Karpas-422 (cell line): Measurements from ENCODE around the gene TBC1D10A. TPM values are rescaled to one million over a fixed set of nuclear protein-coding genes. Genes with fewer than 3 reads are reported as not detected.

ENCODE experiments used
- DNase-seq: peaks from one replicate; pipeline ENCODE4 v3.0.0-alpha.2; 2015
- H2AFZ ChIP-seq: fragments of 200-600 bp; sonication (generic); 2 replicates; pipeline ENCODE4 v1.6.1; 2014; ENCODE audit warnings: antibody characterized with exemption, low read length, mixed read lengths
- H3K27ac ChIP-seq: fragments of 200-600 bp; sonication (generic); 2 replicates; pipeline ENCODE4 v1.5.1; 2014; ENCODE audit warnings: mild to moderate bottlenecking, low read length, moderate library complexity
- H3K27me3 ChIP-seq: fragments of 200-600 bp; sonication (generic); 2 replicates; pipeline ENCODE4 v1.6.1; 2014; ENCODE audit warnings: low read length, mixed read lengths
- H3K36me3 ChIP-seq: fragments of 200-600 bp; sonication (generic); 2 replicates; pipeline ENCODE4 v1.6.1; 2014; ENCODE audit warnings: low read length, mixed read lengths; ENCODE audit not compliant: insufficient read depth
- H3K4me1 ChIP-seq: fragments of 200-600 bp; sonication (generic); 2 replicates; pipeline ENCODE4 v1.6.1; 2014; ENCODE audit warnings: mild to moderate bottlenecking, low read length, mixed read lengths
- H3K4me2 ChIP-seq: fragments of 200-600 bp; sonication (generic); 2 replicates; pipeline ENCODE4 v1.6.1; 2014; ENCODE audit warnings: low read length, low read depth, mild to moderate bottlenecking; ENCODE audit not compliant: poor library complexity, severe bottlenecking
- H3K4me3 ChIP-seq: fragments of 200-600 bp; sonication (generic); 2 replicates; pipeline ENCODE4 v1.5.1; 2014; ENCODE audit warnings: mild to moderate bottlenecking, antibody characterized with exemption, low read length, mixed read lengths
- H3K79me2 ChIP-seq: fragments of 200-600 bp; sonication (generic); 2 replicates; pipeline ENCODE4 v1.6.1; 2014; ENCODE audit warnings: mild to moderate bottlenecking, low read length, mixed read lengths
- H3K9ac ChIP-seq: fragments of 200-600 bp; sonication (generic); 2 replicates; pipeline ENCODE4 v1.6.0; 2014; ENCODE audit warnings: low read length
- H3K9me2 ChIP-seq: fragments of 200-600 bp; sonication (generic), shearing (Covaris generic); replicated peaks from 2 replicates; pipeline ENCODE4 v1.6.0; 2014; ENCODE audit warnings: mild to moderate bottlenecking, low read length, moderate library complexity; ENCODE audit not compliant: insufficient read depth
- H3K9me3 ChIP-seq: fragments of 300-700, 200-600 bp; sonication (generic); 2 replicates; pipeline ENCODE4 v1.6.1; 2014; ENCODE audit warnings: low read length, mixed read lengths
- H4K20me1 ChIP-seq: fragments of 200-600 bp; sonication (generic); 2 replicates; pipeline ENCODE4 v1.6.1; 2014; ENCODE audit warnings: mild to moderate bottlenecking, antibody characterized with exemption, low read length, low read depth; ENCODE audit not compliant: insufficient read depth
- total RNA-seq: library from RNA; depleted of rRNA; stranded (reverse); fragments of >200 nt; shearing (Covaris generic); gene quantifications from 2 replicates; pipeline ENCODE4 v1.2.3, GENCODE V29; 2014; ENCODE audit warnings: low replicate concordance

The TBC1D10A gene
- total RNA-seq, 1 experiment from 2014 or later, result 7.6 TPM

DNA sequence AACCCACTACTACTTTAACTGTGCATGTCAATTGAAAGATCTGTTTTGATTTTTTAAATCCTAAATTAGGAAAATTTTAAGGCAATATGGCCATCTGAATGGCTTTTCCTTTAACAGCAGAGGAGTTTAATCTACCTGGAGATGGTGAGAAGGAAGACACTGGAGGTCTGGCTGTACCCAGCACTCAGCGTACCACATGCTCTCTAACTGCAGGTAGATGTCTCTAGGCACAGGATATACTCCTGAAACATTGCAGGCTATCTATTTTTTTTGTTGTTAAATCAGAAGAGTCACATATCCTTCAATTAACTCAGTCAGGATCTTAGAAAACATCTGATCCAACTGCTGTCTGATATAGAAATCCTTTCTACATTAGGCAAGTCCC is 20.1 kb downstream of the TBC1D10A start:
- Histone ChIP-seq H3K27me3 (no peaks in the 10 kb centered on the region), H3K9ac (no peak overlapping the region), H3K27ac (peak overlapping the region; percentile 38), H3K4me3 (no peak overlapping the region), H4K20me1 (peaks cover 12% of the 10 kb centered on the region; the same call in 1 of the 2 replicates), H3K9me2 (no peaks in the 10 kb centered on the region), H3K9me3 (no peaks in the 10 kb centered on the region), H3K4me1 (peaks cover 90% of the 10 kb centered on the region), H3K36me3 (no peaks in the 10 kb centered on the region), H2AFZ (no peak overlapping the region), H3K79me2 (peaks cover 35% of the 10 kb centered on the region; the same call in 1 of the 2 replicates), H3K4me2 (peak overlapping the region; percentile 4)
- DNase-seq, result no peak

GRCh38 chr22:30305906-30306626 is 20.7 kb downstream of the TBC1D10A start:
- peak overlapping the region; percentile 38 for H3K27ac ChIP-seq
- H3K4me1 ChIP-seq, result peaks cover 85% of the 10 kb centered on the region
- H3K36me3 ChIP-seq, result no peaks in the 10 kb centered on the region
- H3K9me2 ChIP-seq, result no peaks in the 10 kb centered on the region
- H3K79me2 ChIP-seq, result peaks cover 32% of the 10 kb centered on the region; the same call in 1 of the 2 replicates
- H3K4me3 ChIP-seq, result no peak overlapping the region
- no peak overlapping the region for H2AFZ ChIP-seq
- peaks cover 12% of the 10 kb centered on the region; the same call in 1 of the 2 replicates for H4K20me1 ChIP-seq
- no peaks in the 10 kb centered on the region for H3K9me3 ChIP-seq
- H3K27me3 ChIP-seq, result no peaks in the 10 kb centered on the region
- DNase-seq, result no peak
- peak overlapping the region; percentile 4 for H3K4me2 ChIP-seq
- H3K9ac ChIP-seq, result no peak overlapping the region

DNA sequence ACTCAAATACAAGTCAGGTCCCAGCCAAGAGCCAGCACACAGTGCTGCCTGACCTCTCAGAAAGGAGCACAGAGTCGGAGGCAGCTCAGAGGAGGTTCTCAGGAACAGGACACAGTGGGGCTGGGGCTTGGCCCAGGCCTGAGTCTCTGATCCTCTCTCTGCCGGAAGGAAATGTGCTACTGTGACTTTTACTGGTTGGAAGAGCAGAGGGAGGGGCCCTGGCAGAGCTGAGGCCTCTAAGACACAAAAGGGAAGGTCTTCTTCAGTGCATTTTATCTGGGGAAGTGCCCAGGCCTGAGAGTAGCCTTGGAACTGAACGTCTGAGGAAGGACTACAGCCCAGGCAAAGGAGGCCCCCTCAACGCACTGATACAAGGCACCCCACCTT is 21.2 kb downstream of the TBC1D10A start:
- Histone ChIP-seq H3K4me2 (no peak overlapping the region), H3K9me2 (no peaks in the 10 kb centered on the region), H3K36me3 (no peaks in the 10 kb centered on the region), H3K9me3 (no peaks in the 10 kb centered on the region), H2AFZ (no peak overlapping the region), H3K27me3 (no peaks in the 10 kb centered on the region), H3K79me2 (peaks cover 26% of the 10 kb centered on the region; the same call in 1 of the 2 replicates), H3K27ac (peak overlapping the region; percentile 38; the same call in 1 of the 2 replicates), H3K9ac (no peak overlapping the region), H4K20me1 (0 out of 2 replicates have a peak, but pooled peaks cover 7% of the 10 kb centered on the region), H3K4me1 (peaks cover 79% of the 10 kb centered on the region), H3K4me3 (no peak overlapping the region)
- DNase-seq, result no peak

DNA sequence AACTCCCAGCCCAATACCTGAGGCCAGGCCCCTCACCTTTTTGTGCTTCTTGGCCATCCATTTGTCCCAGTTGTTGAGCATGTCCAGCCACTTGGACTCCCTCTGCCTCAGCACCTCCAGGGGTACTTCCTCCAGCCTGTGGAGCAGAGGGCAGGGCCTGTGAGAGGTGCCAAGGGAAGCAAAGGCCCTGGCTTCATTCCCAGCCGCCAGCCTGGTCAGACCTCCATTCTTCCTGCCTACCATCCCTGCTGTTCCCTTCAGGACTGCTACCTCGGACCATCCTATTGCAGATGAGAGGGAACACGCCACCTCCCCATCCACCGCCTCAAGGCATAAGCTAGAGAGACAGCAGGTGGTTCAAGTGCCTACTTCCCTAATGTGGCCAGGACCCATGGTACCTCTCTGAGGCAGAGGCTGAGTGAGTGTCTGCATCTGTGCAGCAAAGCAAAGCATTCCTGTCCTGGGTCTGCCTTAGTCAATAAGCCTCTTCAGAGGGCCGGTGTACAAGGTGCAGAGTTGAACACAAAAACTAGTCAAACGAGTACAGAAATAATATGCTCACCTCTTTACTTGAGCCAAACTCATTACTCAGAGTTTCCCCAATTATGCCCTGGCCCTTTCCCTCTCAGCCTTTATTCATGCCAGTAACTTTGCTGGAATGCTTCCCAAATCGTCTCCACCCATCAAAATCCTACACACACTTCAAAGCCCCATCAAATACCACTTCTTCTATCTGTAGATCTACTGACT is 22.1 kb downstream of the TBC1D10A start:
- Histone ChIP-seq H4K20me1 (0 out of 2 replicates have a peak, but pooled peaks cover 4% of the 10 kb centered on the region), H3K4me2 (no peak overlapping the region), H3K9me3 (no peaks in the 10 kb centered on the region), H3K4me1 (peaks cover 71% of the 10 kb centered on the region), H3K27me3 (no peaks in the 10 kb centered on the region), H3K9me2 (no peaks in the 10 kb centered on the region), H3K4me3 (no peak overlapping the region), H3K9ac (no peak overlapping the region), H2AFZ (no peak overlapping the region), H3K79me2 (peaks cover 26% of the 10 kb centered on the region; the same call in 1 of the 2 replicates), H3K36me3 (no peaks in the 10 kb centered on the region), H3K27ac (peak overlapping the region; percentile 52; the same call in 1 of the 2 replicates)
- no peak for DNase-seq

- Histone ChIP-seq H3K4me2 (peak overlapping the region; percentile 34), H3K9ac (peak overlapping the region; percentile 44)
Observed at GRCh38 chr22:30302810-30303138, 24.0 kb downstream of the TBC1D10A start.

DNA sequence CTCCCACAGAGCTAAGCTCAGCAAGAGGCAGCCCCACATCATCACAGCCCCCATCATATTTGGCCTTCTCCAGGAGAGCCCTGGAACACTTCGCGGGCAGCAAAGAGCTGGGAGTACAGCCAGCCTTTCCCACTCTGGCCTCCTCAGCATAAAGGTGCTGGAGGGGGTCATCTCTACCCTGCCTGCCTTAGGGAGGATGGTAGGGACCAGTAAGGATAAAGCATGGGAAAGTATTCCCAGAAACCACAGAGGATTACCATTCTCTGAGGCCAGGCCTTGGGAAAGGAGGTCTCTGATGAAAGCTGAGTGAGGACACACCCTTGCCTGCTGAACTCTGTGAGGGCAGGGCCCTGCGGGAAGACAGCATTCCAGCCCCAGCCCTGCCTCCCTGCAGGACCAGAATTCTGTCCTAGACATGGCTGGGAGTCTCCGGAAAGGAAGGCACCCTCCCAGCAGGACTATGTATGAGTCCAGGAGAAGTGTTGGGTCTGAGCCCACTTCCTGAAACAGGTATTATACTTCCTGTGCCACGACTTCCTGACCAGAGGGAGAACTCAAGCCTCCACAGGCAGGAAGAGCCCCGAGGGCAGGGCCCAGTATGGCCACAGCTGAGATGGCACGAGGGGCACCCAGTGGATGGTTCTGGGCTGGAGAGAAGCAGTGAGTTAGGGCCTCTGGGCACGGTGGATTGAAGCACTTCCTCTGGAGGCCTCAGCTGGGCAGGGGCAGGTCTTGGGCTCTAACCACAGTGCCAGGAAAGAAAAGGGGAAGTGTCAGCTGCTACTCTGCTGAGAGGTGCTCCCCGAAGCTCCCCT is 24.5 kb downstream of the TBC1D10A start:
- no peaks in the 10 kb centered on the region for H3K36me3 ChIP-seq
- peak overlapping the region; percentile 44 for H3K9ac ChIP-seq
- no peaks in the 10 kb centered on the region for H4K20me1 ChIP-seq
- H3K27ac ChIP-seq, result peak overlapping the region; percentile 51
- H3K9me2 ChIP-seq, result no peaks in the 10 kb centered on the region
- peaks cover 54% of the 10 kb centered on the region for H3K4me1 ChIP-seq
- peaks cover 13% of the 10 kb centered on the region; the same call in 1 of the 2 replicates for H3K79me2 ChIP-seq
- peak; percentile 75 for DNase-seq
- no peaks in the 10 kb centered on the region for H3K9me3 ChIP-seq
- H2AFZ ChIP-seq, result no peak overlapping the region
- H3K4me3 ChIP-seq, result no peak overlapping the region
- H3K4me2 ChIP-seq, result peak overlapping the region; percentile 34
- no peaks in the 10 kb centered on the region for H3K27me3 ChIP-seq

More at GRCh38 chr22:30302810-30303138, 24.0 kb downstream of the TBC1D10A start:
- Histone ChIP-seq H3K79me2 (peaks cover 16% of the 10 kb centered on the region; the same call in 1 of the 2 replicates), H3K9me2 (no peaks in the 10 kb centered on the region), H3K9me3 (no peaks in the 10 kb centered on the region), H3K27me3 (no peaks in the 10 kb centered on the region), H3K27ac (peak overlapping the region; percentile 51), H3K4me1 (peaks cover 56% of the 10 kb centered on the region), H3K4me3 (no peak overlapping the region), H3K36me3 (no peaks in the 10 kb centered on the region), H2AFZ (no peak overlapping the region), H4K20me1 (no peaks in the 10 kb centered on the region)
- DNase-seq, result no peak

DNA sequence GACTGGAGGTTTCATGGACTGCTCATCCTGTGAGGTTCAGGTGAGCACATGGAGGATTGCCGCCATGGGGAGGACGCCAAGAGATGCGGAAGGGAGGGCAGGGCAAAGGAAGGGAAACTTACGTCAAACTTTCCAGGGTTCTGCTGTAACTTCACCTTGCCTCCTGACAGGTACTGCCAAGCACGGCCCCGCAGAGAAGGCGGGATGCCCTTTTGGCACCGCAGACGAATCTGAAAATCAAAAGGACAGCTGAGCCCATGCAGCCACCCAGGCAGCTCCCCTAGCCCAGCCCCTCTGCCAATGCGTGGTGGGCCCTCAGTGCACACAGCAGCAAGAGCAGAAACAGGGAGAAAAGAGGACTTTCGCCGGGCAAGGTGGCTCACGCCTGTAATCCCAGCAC is 27.4 kb downstream of the TBC1D10A start:
- no peaks in the 10 kb centered on the region for H3K79me2 ChIP-seq
- peaks cover 25% of the 10 kb centered on the region for H3K4me1 ChIP-seq
- no peaks in the 10 kb centered on the region for H3K27me3 ChIP-seq
- no peaks in the 10 kb centered on the region for H3K9me2 ChIP-seq
- H2AFZ ChIP-seq, result no peak overlapping the region
- no peaks in the 10 kb centered on the region for H3K36me3 ChIP-seq
- no peaks in the 10 kb centered on the region for H3K9me3 ChIP-seq
- H3K4me3 ChIP-seq, result no peak overlapping the region
- no peak for DNase-seq
- no peak overlapping the region for H3K27ac ChIP-seq
- H4K20me1 ChIP-seq, result no peaks in the 10 kb centered on the region
- H3K4me2 ChIP-seq, result no peak overlapping the region
- no peak overlapping the region for H3K9ac ChIP-seq
